ENCODE measurements around the gene CENPN. TPM values are rescaled to one million over a fixed set of nuclear protein-coding genes. Genes with fewer than 3 reads are reported as not detected.

Gene CENPN
- total and polyA plus RNA-seq, 2 of the 13 experiments (the other 11 are each of a cell fraction or from before 2014, with no cell fraction given), result 29.7 to 129 TPM

DNA sequence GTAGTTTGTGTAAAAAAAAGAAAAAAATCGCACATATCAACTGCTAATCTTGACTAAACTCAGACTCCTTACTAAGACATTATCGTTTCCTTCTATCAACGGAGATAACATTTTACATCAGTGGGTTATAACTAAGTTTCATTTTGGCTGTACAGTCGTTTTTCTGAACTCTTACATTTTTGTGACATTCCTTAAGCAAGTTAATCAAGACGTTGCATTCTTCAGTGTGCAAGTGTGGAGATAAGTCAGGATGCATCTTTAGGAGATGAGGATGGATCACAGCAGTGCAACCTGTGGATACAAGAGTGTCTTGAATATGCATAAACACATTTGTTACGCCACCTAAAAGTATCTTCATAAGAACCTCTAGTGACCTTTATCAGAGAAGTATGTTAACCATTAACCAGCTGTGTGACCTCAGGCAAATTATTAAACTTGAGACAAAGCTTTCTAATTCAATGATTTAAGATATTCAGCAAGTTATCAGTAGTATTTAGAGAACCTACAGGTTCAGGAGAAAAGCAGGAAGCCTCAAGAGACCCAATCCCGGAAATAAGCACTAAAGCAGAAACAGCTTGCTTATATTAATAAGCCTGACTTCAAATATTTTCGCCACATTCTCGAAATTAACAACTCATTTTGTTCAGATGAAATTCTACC is 9.7 kb upstream of the CENPN start (continued):
- TF ChIP-seq TSC22D2 (CRISPR knock-in tag; IDR thresholded peaks at IDR 0.05; ENCODE audit: borderline replicate concordance) (no peak), STAT6 (CRISPR knock-in tag; IDR thresholded peaks at IDR 0.05; ENCODE audit: borderline replicate concordance) (0 out of 2 replicates have a peak, but pooled peaks have one; percentile 48), ZNF737 (CRISPR knock-in tag; IDR thresholded peaks at IDR 0.05; ENCODE audit: borderline replicate concordance) (no peak), ZNF563 (CRISPR knock-in tag; IDR thresholded peaks at IDR 0.05) (no peak), TBL1XR1 (IDR thresholded peaks at IDR 0.05; ENCODE audit: borderline replicate concordance, low read length, partially characterized antibody) (no peak), BATF2 (CRISPR knock-in tag; IDR thresholded peaks at IDR 0.05) (no peak), NCOR1 (IDR thresholded peaks at IDR 0.05; ENCODE audit: borderline replicate concordance, low read length) (peak; percentile 45; the same call in 1 of the 2 replicates), ZFP37 (CRISPR knock-in tag; IDR thresholded peaks at IDR 0.05; ENCODE audit: borderline replicate concordance) (no peak), ATF1 (CRISPR knock-in tag; IDR thresholded peaks at IDR 0.05) (no peak), ELF4 (CRISPR knock-in tag; IDR thresholded peaks at IDR 0.05; ENCODE audit: borderline replicate concordance) (peak; percentile 70; the same call in 1 of the 2 replicates), HMG20A (CRISPR knock-in tag; IDR thresholded peaks at IDR 0.05; ENCODE audit: borderline replicate concordance) (peak; percentile 23; the same call in 1 of the 2 replicates), BRCA1 (CRISPR knock-in tag; IDR thresholded peaks at IDR 0.05) (no peak), EEA1 (CRISPR knock-in tag; IDR thresholded peaks at IDR 0.05; ENCODE audit: borderline replicate concordance) (no peak), ZIK1 (CRISPR knock-in tag; IDR thresholded peaks at IDR 0.05; ENCODE audit: borderline replicate concordance, low read depth) (no peak), ZNF879 (CRISPR knock-in tag; IDR thresholded peaks at IDR 0.05) (no peak), ETV5 (CRISPR knock-in tag; IDR thresholded peaks at IDR 0.05; ENCODE audit: borderline replicate concordance) (no peak), MEIS1 (CRISPR knock-in tag; IDR thresholded peaks at IDR 0.05; ENCODE audit: borderline replicate concordance) (no peak), NR2F1 (CRISPR knock-in tag; IDR thresholded peaks at IDR 0.05) (no peak), SMAD3 (CRISPR knock-in tag; IDR thresholded peaks at IDR 0.05) (no peak), FOXP1 (IDR thresholded peaks at IDR 0.05) (no peak), FOXP1 (CRISPR knock-in tag; IDR thresholded peaks at IDR 0.05) (peak; percentile 67), ZNF704 (CRISPR knock-in tag; IDR thresholded peaks at IDR 0.05; ENCODE audit: borderline replicate concordance) (no peak), ZNF317 (CRISPR knock-in tag; IDR thresholded peaks at IDR 0.05) (no peak), ATF7 (IDR thresholded peaks at IDR 0.05) (no peak), ATF7 (CRISPR knock-in tag; IDR thresholded peaks at IDR 0.05) (no peak)

All from HepG2 (cell line).